HCT116 (cell line): ENCODE data around the gene SECTM1.
"Not testable (repeated sequence)": the region's sequence is repeated elsewhere in the genome, so short reads cannot be mapped to it uniquely, and the experiment has no call there.

Experiments used
- EZH2 ChIP-seq: fragments of 200-600 bp; sonication (generic); IDR thresholded peaks from 2 replicates; pipeline ENCODE4 v1.6.1; 2017; ENCODE audit warnings: antibody characterized with exemption, mixed run types
- POLR2A ChIP-seq: IDR thresholded peaks from 2 replicates; pipeline ENCODE4 v1.7.0; 2011; ENCODE audit warnings: borderline replicate concordance; ENCODE audit not compliant: insufficient read depth, insufficient read length; ENCODE audit errors: extremely low read depth
- TF ChIP-seq, protein P1 (sequence below), 3 experiments: fragments of 200-600 bp in 1 of 3; sonication (generic) in 1 of 3; IDR thresholded peaks in 2 of 3; conservative IDR thresholded peaks in 1 of 3; 2 replicates each; pipeline ENCODE4 v1.5.1; 2012 to 2017; ENCODE audit warnings: low read depth in 2 of 3, low read length in 2 of 3, antibody characterized with exemption in 1 of 3, borderline replicate concordance in 1 of 3, control low read depth in 1 of 3, mild to moderate bottlenecking in 1 of 3, mixed read lengths in 1 of 3, mixed run types in 1 of 3, moderate library complexity in 1 of 3; ENCODE audit not compliant: insufficient read depth in 1 of 3

DNA sequence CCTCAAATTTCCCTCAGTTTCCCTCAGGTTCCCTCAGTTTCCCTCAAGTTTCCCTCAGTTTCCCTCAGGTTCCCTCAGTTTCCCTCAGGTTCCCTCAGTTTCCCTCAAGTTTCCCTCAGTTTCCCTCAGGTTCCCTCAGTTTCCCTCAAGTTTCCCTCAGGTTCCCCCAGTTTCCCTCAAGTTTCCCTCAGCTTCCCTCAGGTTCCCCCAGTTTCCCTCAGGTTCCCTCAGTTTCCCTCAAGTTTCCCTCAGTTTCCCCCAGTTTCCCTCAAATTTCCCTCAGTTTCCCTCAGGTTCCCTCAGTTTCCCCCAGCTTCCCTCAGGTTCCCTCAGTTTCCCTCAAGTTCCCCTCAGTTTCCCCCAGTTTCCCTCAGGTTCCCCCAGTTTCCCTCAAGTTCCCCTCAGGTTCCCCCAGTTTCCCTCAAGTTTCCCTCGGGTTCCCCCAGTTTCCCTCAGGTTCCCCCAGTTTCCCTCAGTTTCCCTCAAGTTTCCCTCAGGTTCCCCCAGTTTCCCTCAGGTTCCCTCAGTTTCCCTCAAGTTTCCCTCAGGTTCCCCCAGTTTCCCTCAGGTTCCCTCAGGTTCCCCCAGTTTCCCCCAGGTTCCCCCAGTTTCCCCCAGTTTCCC is 26.0 kb upstream of the SECTM1 start:
- not testable (repeated sequence) for TF ChIP-seq POLR2A, EZH2
- TF ChIP-seq, protein P1, sequence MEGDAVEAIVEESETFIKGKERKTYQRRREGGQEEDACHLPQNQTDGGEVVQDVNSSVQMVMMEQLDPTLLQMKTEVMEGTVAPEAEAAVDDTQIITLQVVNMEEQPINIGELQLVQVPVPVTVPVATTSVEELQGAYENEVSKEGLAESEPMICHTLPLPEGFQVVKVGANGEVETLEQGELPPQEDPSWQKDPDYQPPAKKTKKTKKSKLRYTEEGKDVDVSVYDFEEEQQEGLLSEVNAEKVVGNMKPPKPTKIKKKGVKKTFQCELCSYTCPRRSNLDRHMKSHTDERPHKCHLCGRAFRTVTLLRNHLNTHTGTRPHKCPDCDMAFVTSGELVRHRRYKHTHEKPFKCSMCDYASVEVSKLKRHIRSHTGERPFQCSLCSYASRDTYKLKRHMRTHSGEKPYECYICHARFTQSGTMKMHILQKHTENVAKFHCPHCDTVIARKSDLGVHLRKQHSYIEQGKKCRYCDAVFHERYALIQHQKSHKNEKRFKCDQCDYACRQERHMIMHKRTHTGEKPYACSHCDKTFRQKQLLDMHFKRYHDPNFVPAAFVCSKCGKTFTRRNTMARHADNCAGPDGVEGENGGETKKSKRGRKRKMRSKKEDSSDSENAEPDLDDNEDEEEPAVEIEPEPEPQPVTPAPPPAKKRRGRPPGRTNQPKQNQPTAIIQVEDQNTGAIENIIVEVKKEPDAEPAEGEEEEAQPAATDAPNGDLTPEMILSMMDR (IDR thresholded peaks at IDR 0.05 in 2 of 3, conservative IDR thresholded peaks at IDR 0.05 in 1 of 3; ENCODE audit: borderline replicate concordance in 1 of 3, insufficient read depth in 1 of 3, low read depth in 2 of 3, low read length in 2 of 3) = not testable (repeated sequence)
